GM23338 (cell line): ENCODE results near the gene NOVA2. TPM values are rescaled to one million over a fixed set of nuclear protein-coding genes. Genes with fewer than 3 reads are reported as not detected.

Experiments used
- ATAC-seq: fragments of 200-7000 bp; cut with Tn5 transposase; 3 replicates; pipeline ENCODE4 v1.9.1; 2020
- DNase-seq: peaks from one replicate; pipeline ENCODE4 v3.0.0-alpha.2; 2015; ENCODE audit warnings: low spot score
- H2AFZ ChIP-seq: fragments of 200-600 bp; sonication (generic); 2 replicates; pipeline ENCODE4 v1.8.0; 2016; ENCODE audit warnings: antibody characterized with exemption, mild to moderate bottlenecking, moderate library complexity
- H3F3A ChIP-seq: fragments of 200-600 bp; sonication (generic); replicated peaks from 2 replicates; pipeline ENCODE4 v1.8.0; 2017; ENCODE audit warnings: antibody characterized with exemption, mixed run types, low read depth
- H3K27ac ChIP-seq: fragments of 200-600 bp; sonication (generic); 2 replicates; pipeline ENCODE4 v1.6.1; 2016; ENCODE audit warnings: low read depth
- H3K27me3 ChIP-seq: fragments of 200-600 bp; sonication (generic); 2 replicates; pipeline ENCODE4 v1.8.0; 2016; ENCODE audit warnings: mild to moderate bottlenecking, mixed run types, moderate library complexity; ENCODE audit not compliant: insufficient read depth
- H3K36me3 ChIP-seq: fragments of 200-600 bp; sonication (generic); 2 replicates; pipeline ENCODE4 v1.8.0; 2016; ENCODE audit warnings: mild to moderate bottlenecking; ENCODE audit not compliant: insufficient read depth
- H3K4me1 ChIP-seq: fragments of 200-600 bp; sonication (generic); 2 replicates; pipeline ENCODE4 v1.8.0; 2016; ENCODE audit warnings: mild to moderate bottlenecking, moderate library complexity; ENCODE audit not compliant: insufficient read depth
- H3K4me2 ChIP-seq: fragments of 200-600 bp; sonication (generic); 2 replicates; pipeline ENCODE4 v1.7.1; 2017; ENCODE audit warnings: mixed run types
- H3K4me3 ChIP-seq: fragments of 200-600 bp; sonication (generic); 2 replicates; pipeline ENCODE4 v1.6.1; 2016; ENCODE audit warnings: mixed run types
- H3K79me2 ChIP-seq: fragments of 200-600 bp; sonication (generic); replicated peaks from 2 replicates; pipeline ENCODE4 v1.8.0; 2017; ENCODE audit warnings: mild to moderate bottlenecking; ENCODE audit not compliant: insufficient read depth
- H3K9me2 ChIP-seq: fragments of 200-600 bp; sonication (generic); 2 replicates; pipeline ENCODE4 v1.8.0; 2017; ENCODE audit not compliant: insufficient read depth
- H4K20me1 ChIP-seq: fragments of 200-600 bp; sonication (generic); replicated peaks from 2 replicates; pipeline ENCODE4 v1.8.0; 2017; ENCODE audit warnings: mild to moderate bottlenecking; ENCODE audit not compliant: insufficient read depth
- H3K27ac Mint-ChIP-seq: 2 replicates; pipeline ENCODE4 v1.8.0; 2020; ENCODE audit warnings: inconsistent platforms, mild to moderate bottlenecking, moderate library complexity, mixed read lengths
- H3K27me3 Mint-ChIP-seq: 3 replicates; pipeline ENCODE4 v1.8.0; 2022; ENCODE audit warnings: low read depth, mild to moderate bottlenecking, moderate library complexity, mixed read lengths, inconsistent platforms; ENCODE audit not compliant: insufficient read depth, poor library complexity
- H3K36me3 Mint-ChIP-seq: 3 replicates; pipeline ENCODE4 v1.8.0; 2021; ENCODE audit warnings: low read depth, mild to moderate bottlenecking, inconsistent platforms, moderate library complexity, mixed read lengths
- H3K4me1 Mint-ChIP-seq: 3 replicates; pipeline ENCODE4 v1.8.0; 2020; ENCODE audit warnings: mild to moderate bottlenecking, inconsistent platforms, mixed read lengths
- H3K4me3 Mint-ChIP-seq: 3 replicates; pipeline ENCODE4 v1.8.0; 2021; ENCODE audit warnings: moderate library complexity, mild to moderate bottlenecking, inconsistent platforms, mixed read lengths
- H3K9me3 Mint-ChIP-seq: 3 replicates; pipeline ENCODE4 v1.8.0; 2020; ENCODE audit warnings: moderate library complexity, mild to moderate bottlenecking, inconsistent platforms, mixed read lengths
- CTCF ChIP-seq, 2 experiments: fragments of 200-600 bp in 1 of 2; sonication (generic) in 1 of 2; conservative IDR thresholded peaks; 2 replicates each; pipeline versions ENCODE4 v1.5.1 to v1.6.1; 2016 to 2017; ENCODE audit warnings: antibody characterized with exemption in 2 of 2, low read depth in 2 of 2, mild to moderate bottlenecking in 2 of 2, moderate library complexity in 1 of 2
- EZH2phosphoT487 ChIP-seq: fragments of 200-600 bp; sonication (generic); IDR thresholded peaks from one replicate; pipeline ENCODE4 v1.8.1; 2018; ENCODE audit warnings: antibody characterized with exemption; ENCODE audit not compliant: unreplicated experiment
- POLR2AphosphoS5 ChIP-seq: IDR thresholded peaks from 2 replicates; pipeline ENCODE4 v1.6.1; 2016; ENCODE audit warnings: antibody characterized with exemption, low read depth
- REST ChIP-seq: IDR thresholded peaks from one replicate; pipeline ENCODE4 v1.6.1; 2018; ENCODE audit warnings: antibody characterized with exemption; ENCODE audit not compliant: unreplicated experiment
- ZNF114 ChIP-seq: fragments of 250-450 bp; sonication (Bioruptor Pico); IDR thresholded peaks from 2 replicates; pipeline ENCODE4 v1.5.0; 2020; ENCODE audit warnings: mild to moderate bottlenecking, moderate library complexity
- polyA plus RNA-seq: library from polyadenylated mRNA; unstranded; fragments of >200 nt; fragmentation: Nextera tagmentation; extraction: Ambion mirVana; gene quantifications from 2 replicates; pipeline ENCODE4 v1.2.1, GENCODE V29; 2016
- total RNA-seq: library from RNA; depleted of rRNA; stranded (reverse); fragments of >200 nt; shearing (Covaris generic); gene quantifications from 2 replicates; pipeline ENCODE4 v1.2.3, GENCODE V29; 2014

Gene NOVA2
- total and polyA plus RNA-seq, 2 experiments from 2014 or later: 5.1 to 13.7 TPM

GRCh38 chr19:45902651-45903625 lies 70.7 kb downstream of the NOVA2 start:
- no peaks in the 10 kb centered on the region; the same call in none of the 2 replicates for H4K20me1 ChIP-seq
- H3K36me3 Mint-ChIP-seq: peaks cover 19% of the 10 kb centered on the region
- peak overlapping the region; percentile 77 for H3K27ac ChIP-seq
- peak overlapping the region; percentile 95 for H3K4me3 Mint-ChIP-seq
- H3K36me3 ChIP-seq: no peaks in the 10 kb centered on the region
- DNase-seq (peak; percentile 97), ATAC-seq (peak; percentile 82)
- no peaks in the 10 kb centered on the region for H3K79me2 ChIP-seq
- peak overlapping the region; percentile 48; the same call in 1 of the 2 replicates for H3K27ac Mint-ChIP-seq
- peaks cover 23% of the 10 kb centered on the region for H3K27me3 ChIP-seq
- peaks cover 21% of the 10 kb centered on the region; the same call in 1 of the 2 replicates for H3F3A ChIP-seq
- H3K9me3 Mint-ChIP-seq: no peaks in the 10 kb centered on the region
- H3K27me3 Mint-ChIP-seq: peaks cover 20% of the 10 kb centered on the region
- peaks cover 9% of the 10 kb centered on the region for H3K4me1 Mint-ChIP-seq
- TF ChIP-seq CTCF (conservative IDR thresholded peaks at IDR 0.05; ENCODE audit: low read depth in 2 of 2) (peak in 1 of 2 experiments; percentile 6; a peak in 1 of 4 replicates), REST (no peak), POLR2AphosphoS5 (peak; percentile 93)
- H3K4me1 ChIP-seq: peaks cover 6% of the 10 kb centered on the region; the same call in 1 of the 2 replicates
- H2AFZ ChIP-seq: peak overlapping the region; percentile 93
- peak overlapping the region; percentile 89 for H3K4me2 ChIP-seq
- H3K4me3 ChIP-seq: peak overlapping the region; percentile 86
- no peaks in the 10 kb centered on the region for H3K9me2 ChIP-seq

- H3K4me1 ChIP-seq: peaks cover 6% of the 10 kb centered on the region; the same call in 1 of the 2 replicates
- no peaks in the 10 kb centered on the region; the same call in none of the 2 replicates for H4K20me1 ChIP-seq
- peak within 1 kb of the TSS; percentile 86 for H3K4me3 ChIP-seq
- peaks cover 21% of the 10 kb centered on the region; the same call in 1 of the 2 replicates for H3F3A ChIP-seq
- peak within 1 kb of the TSS; percentile 77 for H3K27ac ChIP-seq
- H3K27me3 Mint-ChIP-seq: peaks cover 20% of the 10 kb centered on the region
- H3K79me2 ChIP-seq: no peaks in the 10 kb centered on the region
- no peaks in the 10 kb centered on the region for H3K36me3 ChIP-seq
- H3K27ac Mint-ChIP-seq: peak within 1 kb of the TSS; percentile 66
- peak within 1 kb of the TSS; percentile 93 for H2AFZ ChIP-seq
- peak within 1 kb of the TSS; percentile 89 for H3K4me2 ChIP-seq
- H3K36me3 Mint-ChIP-seq: peaks cover 19% of the 10 kb centered on the region
- DNase-seq (peak; percentile 59), ATAC-seq (peak; percentile 3)
- no peaks in the 10 kb centered on the region for H3K9me2 ChIP-seq
- H3K27me3 ChIP-seq: peaks cover 23% of the 10 kb centered on the region
- no peaks in the 10 kb centered on the region for H3K9me3 Mint-ChIP-seq
- H3K4me1 Mint-ChIP-seq: peaks cover 9% of the 10 kb centered on the region
- H3K4me3 Mint-ChIP-seq: peak within 1 kb of the TSS; percentile 95
- TF ChIP-seq REST: no peak
- TF ChIP-seq EZH2phosphoT487: no peak
- no peak for TF ChIP-seq ZNF114 (CRISPR knock-in tag)
Observed at GRCh38 chr19:45901912-45902650, 71.6 kb downstream of the NOVA2 start, which contains the start of gene MYPOP. MYPOP (minus strand) TSS chr19:45902613; CDS start chr19:45901773, 840 bp downstream.
